M059J (cell line): ENCODE measurements around the gene MTRFR. TPM values are rescaled to one million over a fixed set of nuclear protein-coding genes. Genes with fewer than 3 reads are reported as not detected.
"Not testable (repeated sequence)": the region's sequence is repeated elsewhere in the genome, so short reads cannot be mapped to it uniquely, and the experiment has no call there.

Experiments used
- DNase-seq: peaks from one replicate; pipeline ENCODE4 v3.0.0-alpha.2; 2012; ENCODE audit warnings: low read depth
- total RNA-seq: library from RNA; depleted of rRNA; stranded (reverse); fragments of >200 nt; shearing (Covaris generic); gene quantifications from 2 replicates; pipeline ENCODE4 v1.2.3, GENCODE V29; 2014

Gene MTRFR
- total RNA-seq, 1 experiment from 2014 or later, result 25.5 TPM

GRCh38 chr12:123248996-123249741 is 15.9 kb downstream of the MTRFR start:
- not testable (repeated sequence) for DNase-seq

GRCh38 chr12:123250471-123251383 is 17.5 kb downstream of the MTRFR start:
- DNase-seq, result peak; percentile 82

GRCh38 chr12:123251403-123252076 is 18.3 kb downstream of the MTRFR start:
- DNase-seq, result no peak

- DNase-seq, result not testable (repeated sequence)
These were observed 19.1 kb downstream of the MTRFR start for GRCh38 chr12:123252365-123252764.

GRCh38 chr12:123253641-123254459 is 20.6 kb downstream of the MTRFR start:
- DNase-seq, result no peak

- no peak for DNase-seq
These were observed 21.7 kb downstream of the MTRFR start for GRCh38 chr12:123254853-123255446.

GRCh38 chr12:123258593-123258992 is 25.4 kb downstream of the MTRFR start:
- no peak for DNase-seq

GRCh38 chr12:123260081-123260480 is 26.8 kb downstream of the MTRFR start:
- DNase-seq, result no peak

GRCh38 chr12:123261196-123261595 is 28.0 kb downstream of the MTRFR start:
- DNase-seq, result no peak

- DNase-seq, result no peak
These were observed 30.1 kb downstream of the MTRFR start for GRCh38 chr12:123263196-123263817.

GRCh38 chr12:123264642-123265041 is 31.4 kb downstream of the MTRFR start:
- DNase-seq, result no peak

GRCh38 chr12:123265851-123266678 is 32.8 kb downstream of the MTRFR start:
- no peak for DNase-seq

GRCh38 chr12:123266679-123267277 is 33.5 kb downstream of the MTRFR start:
- no peak for DNase-seq

- no peak for DNase-seq
These were observed 34.2 kb downstream of the MTRFR start for GRCh38 chr12:123267335-123267920.

GRCh38 chr12:123267991-123268843 is 35.0 kb downstream of the MTRFR start:
- DNase-seq, result no peak

GRCh38 chr12:123268850-123269249 is 35.6 kb downstream of the MTRFR start:
- DNase-seq, result no peak

GRCh38 chr12:123269395-123269892 is 36.2 kb downstream of the MTRFR start:
- no peak for DNase-seq

GRCh38 chr12:123269896-123270213 is 36.6 kb downstream of the MTRFR start:
- DNase-seq, result no peak
